Retinal pigment epithelial cell (primary cell): ENCODE results near the gene OR13C3.

Experiments
- DNase-seq: peaks from one replicate; pipeline ENCODE4 v3.0.0-alpha.2; 2010; ENCODE audit warnings: low read depth
- H3K4me3 ChIP-seq: 2 replicates; pipeline ENCODE4 v1.5.1; 2011; ENCODE audit warnings: mild to moderate bottlenecking, low read length, control low read depth, moderate library complexity
- TF ChIP-seq, protein P1 (sequence below): conservative IDR thresholded peaks from 2 replicates; pipeline ENCODE4 v1.5.1; 2011; ENCODE audit warnings: low read depth, low read length, control low read depth, inconsistent platforms

The OR13C3 gene

DNA sequence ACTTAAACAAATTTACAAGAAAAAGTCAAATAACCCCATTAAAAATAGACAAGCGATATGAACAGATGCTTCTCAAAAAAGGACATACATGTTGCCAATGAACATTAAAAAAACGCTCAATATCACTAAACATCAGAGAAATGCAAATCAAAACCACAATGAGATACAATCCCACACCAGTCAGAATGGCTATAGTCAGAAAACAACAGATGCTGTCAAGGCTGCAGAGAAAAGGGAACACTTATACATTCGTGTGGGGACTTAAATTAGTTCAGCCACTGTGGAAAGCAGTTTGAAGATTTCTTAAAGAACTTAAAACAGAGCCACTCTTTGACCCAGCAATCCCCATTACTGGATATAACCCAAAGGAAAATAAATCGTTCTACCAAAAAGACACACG, 21.8 kb downstream of the OR13C3 start:
- no peak for DNase-seq
- TF ChIP-seq, protein P1, sequence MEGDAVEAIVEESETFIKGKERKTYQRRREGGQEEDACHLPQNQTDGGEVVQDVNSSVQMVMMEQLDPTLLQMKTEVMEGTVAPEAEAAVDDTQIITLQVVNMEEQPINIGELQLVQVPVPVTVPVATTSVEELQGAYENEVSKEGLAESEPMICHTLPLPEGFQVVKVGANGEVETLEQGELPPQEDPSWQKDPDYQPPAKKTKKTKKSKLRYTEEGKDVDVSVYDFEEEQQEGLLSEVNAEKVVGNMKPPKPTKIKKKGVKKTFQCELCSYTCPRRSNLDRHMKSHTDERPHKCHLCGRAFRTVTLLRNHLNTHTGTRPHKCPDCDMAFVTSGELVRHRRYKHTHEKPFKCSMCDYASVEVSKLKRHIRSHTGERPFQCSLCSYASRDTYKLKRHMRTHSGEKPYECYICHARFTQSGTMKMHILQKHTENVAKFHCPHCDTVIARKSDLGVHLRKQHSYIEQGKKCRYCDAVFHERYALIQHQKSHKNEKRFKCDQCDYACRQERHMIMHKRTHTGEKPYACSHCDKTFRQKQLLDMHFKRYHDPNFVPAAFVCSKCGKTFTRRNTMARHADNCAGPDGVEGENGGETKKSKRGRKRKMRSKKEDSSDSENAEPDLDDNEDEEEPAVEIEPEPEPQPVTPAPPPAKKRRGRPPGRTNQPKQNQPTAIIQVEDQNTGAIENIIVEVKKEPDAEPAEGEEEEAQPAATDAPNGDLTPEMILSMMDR, result no peak

DNA sequence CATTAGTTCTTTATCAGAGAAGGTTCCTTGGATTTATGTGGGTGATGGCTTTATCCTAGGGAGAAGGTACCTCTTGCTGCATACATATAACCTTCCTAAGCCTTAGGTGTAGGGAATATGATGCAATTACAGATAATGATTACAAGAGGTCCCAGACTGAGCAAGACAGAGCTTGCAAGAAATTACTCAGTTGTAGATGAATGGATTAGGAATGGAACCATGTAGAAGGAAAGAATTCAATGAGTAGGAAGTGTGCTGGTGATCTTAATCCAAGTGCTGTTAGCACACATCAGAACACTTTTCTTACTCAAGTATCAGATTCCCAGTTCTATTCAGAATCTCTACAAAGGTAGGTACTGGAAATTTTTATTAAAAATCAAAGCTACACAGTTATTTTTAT, 30.1 kb downstream of the OR13C3 start:
- H3K4me3 ChIP-seq, result no peak overlapping the region
- TF ChIP-seq, protein P1, result no peak
- no peak for DNase-seq

More for the DNA sequence above, 21.8 kb downstream of the OR13C3 start:
- H3K4me3 ChIP-seq, result no peak overlapping the region

DNA sequence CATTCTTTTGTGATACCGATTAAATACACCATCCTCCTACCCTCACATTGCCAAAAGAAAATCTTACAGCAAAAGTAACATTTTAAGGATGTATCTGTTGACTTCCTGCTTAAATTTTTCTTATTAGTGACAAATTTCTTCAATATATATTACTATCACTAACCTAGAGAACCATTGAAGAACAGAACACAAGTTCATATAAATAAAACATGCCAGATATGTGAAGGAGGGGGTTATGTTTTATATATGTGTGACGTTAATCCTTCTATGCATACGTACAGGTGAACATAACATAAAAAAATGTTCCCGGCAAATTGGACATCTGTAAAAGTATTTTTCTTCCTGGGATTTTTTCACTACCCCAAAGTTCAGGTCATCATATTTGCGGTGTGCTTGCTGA, 32.7 kb downstream of the OR13C3 start, which contains the start of gene OR13F1:
Gene OR13F1 (plus strand): TSS at position 301 of the 400 bp plus-strand sequence. CDS start 0 bp downstream, at position 301.
- no peak for DNase-seq
- H3K4me3 ChIP-seq, result no peak within 1 kb of the TSS
- TF ChIP-seq, protein P1, result no peak

DNA sequence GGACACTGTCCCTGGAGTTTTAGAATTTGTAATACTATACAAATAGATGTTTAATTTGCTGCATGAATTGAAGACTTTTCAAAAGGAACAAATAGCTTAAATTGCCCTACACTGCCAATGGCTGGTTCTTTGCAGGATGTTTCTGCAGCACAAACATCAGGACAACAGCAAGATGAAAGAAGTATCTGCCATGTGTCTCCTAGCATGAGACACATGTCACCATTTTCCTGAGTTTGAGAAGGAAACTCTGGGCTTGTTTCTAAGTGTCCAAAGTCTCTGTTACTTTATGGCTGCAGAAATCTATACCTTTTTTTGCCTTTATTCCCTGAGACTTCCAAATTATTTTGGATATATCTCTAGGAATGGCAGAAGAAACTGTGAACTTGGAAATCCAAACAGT, 33.2 kb downstream of the OR13C3 start:
- H3K4me3 ChIP-seq, result no peak overlapping the region
- no peak for DNase-seq
- TF ChIP-seq, protein P1, result no peak

DNA sequence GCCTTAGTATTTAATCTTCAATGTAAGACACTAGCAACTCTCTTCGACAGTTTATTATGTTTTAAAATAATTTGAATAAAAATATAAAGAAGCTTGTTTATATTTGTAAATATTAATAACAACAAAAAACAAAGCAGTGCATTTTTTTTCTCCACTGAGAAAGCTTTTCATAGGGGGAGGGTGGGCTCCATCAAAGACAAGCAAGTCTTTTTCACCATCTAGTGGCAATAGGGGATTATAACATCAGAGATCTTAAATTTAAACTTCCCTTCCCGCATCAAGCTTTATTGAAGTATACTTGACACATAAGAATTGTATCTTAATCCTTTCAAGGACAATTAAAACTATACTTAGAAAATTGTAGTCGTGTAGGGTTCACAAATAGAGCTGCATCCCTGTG, 41.8 kb downstream of the OR13C3 start:
- DNase-seq, result no peak
- H3K4me3 ChIP-seq, result no peak overlapping the region
- TF ChIP-seq, protein P1, result peak; percentile 42
